ENCODE data around the gene MCAT.

DNA sequence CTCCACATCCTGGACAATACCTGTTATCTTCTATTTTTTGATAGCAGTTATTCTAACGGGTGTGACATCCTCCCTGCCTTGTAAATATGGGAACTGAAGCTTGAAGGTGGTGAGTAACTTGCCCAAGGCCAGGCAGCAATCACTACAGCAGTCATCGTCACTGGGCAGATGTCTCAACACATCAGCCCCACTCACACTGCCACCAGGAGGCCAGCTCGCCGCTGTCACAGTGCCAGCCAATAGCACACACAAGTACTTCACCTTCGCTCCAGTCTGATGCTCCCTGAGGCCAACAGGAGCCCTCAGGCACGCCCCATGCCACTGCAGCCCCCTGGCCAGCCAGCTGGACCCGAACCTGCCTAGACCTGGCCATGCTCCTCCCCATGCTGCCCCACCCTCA is 49.1 kb downstream of the MCAT start:
- TF ChIP-seq CTCF (IDR thresholded peaks at IDR 0.05) (no peak; the same call in 1 of the 2 replicates), TCF7L2 (IDR thresholded peaks at IDR 0.05; ENCODE audit: low read depth, low read length) (no peak), POLR2AphosphoS5 (IDR thresholded peaks at IDR 0.05; ENCODE audit: low read depth, low read length) (no peak), REST (IDR thresholded peaks at IDR 0.05; ENCODE audit: insufficient read depth in 1 of 2, low read depth in 2 of 2, low read length in 1 of 2) (no peak), SIN3A (IDR thresholded peaks at IDR 0.05; ENCODE audit: borderline replicate concordance, insufficient read depth, low read depth, low read length) (no peak)
